K562 (cell line): ENCODE data around the gene CTDSP1. TPM values are rescaled to one million over a fixed set of nuclear protein-coding genes. Genes with fewer than 3 reads are reported as not detected.

Experiments
- ADNP ChIP-seq: fragments of 200-800 bp; sonication (Bioruptor generic); IDR thresholded peaks from 2 replicates; pipeline ENCODE4 v1.6.1; 2016; ENCODE audit warnings: missing genetic modification characterization, missing compliant biosample characterization
- CTBP1 ChIP-seq: fragments of 450-650 bp; IDR thresholded peaks from 2 replicates; pipeline ENCODE4 v1.6.1; 2016; ENCODE audit warnings: borderline replicate concordance
- ELF1 ChIP-seq: fragments of 200-800 bp; sonication (Bioruptor generic); IDR thresholded peaks from 2 replicates; pipeline ENCODE4 v1.6.1; 2016; ENCODE audit warnings: missing genetic modification characterization, missing compliant biosample characterization
- FOXM1 ChIP-seq, 2 experiments: fragments of 450-650 bp in 1 of 2; sonication (generic) in 1 of 2; formaldehyde crosslinking in 1 of 2; IDR thresholded peaks; 2 replicates each; pipeline versions ENCODE4 v1.6.1 to v1.9.0; 2017 to 2022; ENCODE audit warnings: low read depth in 2 of 2, mild to moderate bottlenecking in 2 of 2, missing genetic modification reagents in 1 of 2, moderate library complexity in 1 of 2
- HLTF ChIP-seq: fragments of 450-650 bp; IDR thresholded peaks from 2 replicates; pipeline ENCODE4 v1.6.1; 2016
- LCOR ChIP-seq: sonication (generic); formaldehyde crosslinking; IDR thresholded peaks from 2 replicates; pipeline ENCODE4 v1.8.0; 2022; ENCODE audit warnings: mild to moderate bottlenecking, missing genetic modification reagents
- MIER1 ChIP-seq: fragments of 450-650 bp; IDR thresholded peaks from 2 replicates; pipeline ENCODE4 v1.6.1; 2016; ENCODE audit warnings: antibody characterized with exemption, mild to moderate bottlenecking, low read depth
- NKRF ChIP-seq: fragments of 450-650 bp; IDR thresholded peaks from 2 replicates; pipeline ENCODE4 v1.6.1; 2016; ENCODE audit warnings: borderline replicate concordance
- NR1H2 ChIP-seq: sonication (generic); formaldehyde crosslinking; IDR thresholded peaks from 2 replicates; pipeline ENCODE4 v1.4.0; 2020; ENCODE audit warnings: mild to moderate bottlenecking, missing genetic modification reagents
- PRDM10 ChIP-seq: fragments of 450-650 bp; IDR thresholded peaks from 2 replicates; pipeline ENCODE4 v1.6.1; 2018; ENCODE audit not compliant: partially characterized antibody
- PTBP1 ChIP-seq: fragments of 200-400 bp; formaldehyde crosslinking; IDR thresholded peaks from 2 replicates; pipeline ENCODE4 v1.6.1; 2017; ENCODE audit warnings: low read depth, low read length
- RBM15 ChIP-seq: fragments of 200-400 bp; formaldehyde crosslinking; IDR thresholded peaks from 2 replicates; pipeline ENCODE4 v1.6.1; 2018; ENCODE audit warnings: mild to moderate bottlenecking, low read length, moderate library complexity; ENCODE audit not compliant: insufficient read depth
- U2AF1 ChIP-seq: fragments of 200-400 bp; formaldehyde crosslinking; optimal IDR thresholded peaks from 2 replicates; pipeline ENCODE3; 2017; ENCODE audit warnings: mild to moderate bottlenecking, low read depth, low read length, moderate library complexity
- XRCC5 ChIP-seq: fragments of 200-400 bp; formaldehyde crosslinking; IDR thresholded peaks from 2 replicates; pipeline ENCODE4 v1.6.1; 2017; ENCODE audit warnings: low read depth, mild to moderate bottlenecking, low read length
- ZBTB5 ChIP-seq: fragments of 450-650 bp; IDR thresholded peaks from 2 replicates; pipeline ENCODE4 v1.6.1; 2017; ENCODE audit warnings: antibody characterized with exemption
- ZFP1 ChIP-seq: fragments of 450-650 bp; formaldehyde crosslinking; IDR thresholded peaks from 2 replicates; pipeline ENCODE4 v1.4.0; 2020; ENCODE audit warnings: mild to moderate bottlenecking, mixed read lengths
- ZNF347 ChIP-seq: fragments of 450-650 bp; formaldehyde crosslinking; IDR thresholded peaks from 2 replicates; pipeline ENCODE4 v1.4.0; 2020; ENCODE audit warnings: low read depth, mild to moderate bottlenecking, moderate library complexity
- ZNF398 ChIP-seq: fragments of 250-450 bp; sonication (Bioruptor Pico); IDR thresholded peaks from 2 replicates; pipeline ENCODE4 v1.8.0; 2021; ENCODE audit warnings: moderate library complexity, mild to moderate bottlenecking, inconsistent platforms
- ZNF41 ChIP-seq: fragments of 250-450 bp; sonication (Bioruptor Pico); conservative IDR thresholded peaks from 2 replicates; pipeline ENCODE4 v1.4.0; 2020; ENCODE audit warnings: mild to moderate bottlenecking
- polyA plus RNA-seq, 8 experiments: library from polyadenylated mRNA; depleted of rRNA in 4 of 8; stranded (reverse) in 5 of 8; unstranded in 3 of 8; fragments of >200 nt; fragmentation: Nextera tagmentation in 2 of 8; fragmentation: Illumina TruSeq in 1 of 8; extraction: Ambion mirVana in 2 of 8; extraction: Trizol in 1 of 8; gene quantifications; 2 replicates each; pipeline versions ENCODE4 v1.2.1 to v1.2.3, GENCODE V29; 2011 to 2014; ENCODE audit warnings: inconsistent platforms in 1 of 8, missing spikeins in 1 of 8
- total RNA-seq, 7 experiments: library from RNA; depleted of rRNA in 6 of 7; stranded (reverse); fragments of >200 nt in 6 of 7; fragmentation: Illumina TruSeq in 2 of 7; extraction: Trizol in 2 of 7; gene quantifications; 2 replicates each; pipeline versions ENCODE4 v1.2.1 to v1.2.3, GENCODE V29; 2011 to 2021; ENCODE audit warnings: low replicate concordance in 1 of 7

CTDSP1 gene
- total and polyA plus RNA-seq, 9 of the 15 experiments (the other 6 are each of a cell fraction or from before 2014, with no cell fraction given), result 2.4 to 74.8 (median 45.8) TPM

- no peak for TF ChIP-seq HLTF
- no peak for TF ChIP-seq LCOR (CRISPR knock-in tag)
- no peak for TF ChIP-seq NR1H2
- TF ChIP-seq U2AF1, result no peak
- TF ChIP-seq PTBP1, result peak; percentile 98
- TF ChIP-seq PRDM10, result no peak
- TF ChIP-seq CTBP1, result peak; percentile 94
- no peak for TF ChIP-seq ZNF347 (CRISPR knock-in tag)
- no peak for TF ChIP-seq ZNF41
- no peak for TF ChIP-seq NKRF
- no peak for TF ChIP-seq ZFP1 (CRISPR knock-in tag)
- TF ChIP-seq ELF1 (tag), result peak; percentile 49; the same call in 1 of the 2 replicates
- peak; percentile 98 for TF ChIP-seq MIER1
- no peak for TF ChIP-seq ADNP (tag)
- no peak for TF ChIP-seq XRCC5
- no peak for TF ChIP-seq RBM15
- TF ChIP-seq FOXM1 (IDR thresholded peaks at IDR 0.05; ENCODE audit: low read depth), result peak; percentile 72; the same call in 1 of the 2 replicates
- TF ChIP-seq FOXM1 (CRISPR knock-in tag; IDR thresholded peaks at IDR 0.05; ENCODE audit: low read depth), result no peak
- no peak for TF ChIP-seq ZBTB5
- no peak for TF ChIP-seq ZNF398 (CRISPR knock-in tag)
Measured at GRCh38 chr2:218399391-218400166, at the start of gene CTDSP1 (continued).
